Activated T-cell treated with anti-CD3 and anti-CD28 coated beads for 1 hour (primary cell): ENCODE data around the gene DMRTB1.

Experiments used
- DNase-seq: peaks from one replicate; pipeline ENCODE4 v3.0.0-alpha.2; 2020; ENCODE audit warnings: low read depth

DMRTB1 gene

GRCh38 chr1:53435151-53435550 is 24.0 kb upstream of the DMRTB1 start:
- no peak for DNase-seq

GRCh38 chr1:53438427-53439336 is 20.5 kb upstream of the DMRTB1 start:
- no peak for DNase-seq

- DNase-seq, result no peak
Observed at GRCh38 chr1:53439337-53440207, 19.6 kb upstream of the DMRTB1 start.

GRCh38 chr1:53440633-53441032 is 18.6 kb upstream of the DMRTB1 start:
- DNase-seq, result no peak

- no peak for DNase-seq
Observed at GRCh38 chr1:53442299-53442698, 16.9 kb upstream of the DMRTB1 start.

GRCh38 chr1:53446051-53446450 is 13.1 kb upstream of the DMRTB1 start:
- DNase-seq, result no peak

GRCh38 chr1:53447413-53447812 is 11.8 kb upstream of the DMRTB1 start:
- DNase-seq, result no peak

- DNase-seq, result no peak
Observed at GRCh38 chr1:53448241-53448841, 10.9 kb upstream of the DMRTB1 start.

- DNase-seq, result no peak
Observed at GRCh38 chr1:53449021-53449420, 10.2 kb upstream of the DMRTB1 start.

GRCh38 chr1:53449693-53450092 is 9.5 kb upstream of the DMRTB1 start:
- DNase-seq, result no peak

- DNase-seq, result no peak
Observed at GRCh38 chr1:53450225-53450624, 9.0 kb upstream of the DMRTB1 start.

- no peak for DNase-seq
Observed at GRCh38 chr1:53454019-53454418, 5.2 kb upstream of the DMRTB1 start.

- no peak for DNase-seq
Observed at GRCh38 chr1:53455364-53455991, 3.7 kb upstream of the DMRTB1 start.

GRCh38 chr1:53458634-53459033 is 565 bp upstream of the DMRTB1 start:
- no peak for DNase-seq

GRCh38 chr1:53460211-53460634 is 1.0 kb downstream of the DMRTB1 start:
- DNase-seq, result no peak

- no peak for DNase-seq
Observed at GRCh38 chr1:53460666-53461322, 1.6 kb downstream of the DMRTB1 start.

- no peak for DNase-seq
Observed at GRCh38 chr1:53461323-53462044, 2.3 kb downstream of the DMRTB1 start.

- DNase-seq, result no peak
Observed at GRCh38 chr1:53462193-53462592, 3.0 kb downstream of the DMRTB1 start.

- DNase-seq, result no peak
Observed at GRCh38 chr1:53462769-53463501, 3.7 kb downstream of the DMRTB1 start.
